NOMO-1 treated with DMSO at 0.1 percent for 48 hours (cell line): ENCODE measurements around the gene RGS17.
"Not testable (repeated sequence)": the region's sequence is repeated elsewhere in the genome, so short reads cannot be mapped to it uniquely, and the experiment has no call there.

ENCODE experiments used
- DNase-seq: peaks from one replicate; lab custom pipeline; 2025; ENCODE audit not compliant: unreplicated experiment; lab: John Stamatoyannopoulos, UW

Gene RGS17, protein sequence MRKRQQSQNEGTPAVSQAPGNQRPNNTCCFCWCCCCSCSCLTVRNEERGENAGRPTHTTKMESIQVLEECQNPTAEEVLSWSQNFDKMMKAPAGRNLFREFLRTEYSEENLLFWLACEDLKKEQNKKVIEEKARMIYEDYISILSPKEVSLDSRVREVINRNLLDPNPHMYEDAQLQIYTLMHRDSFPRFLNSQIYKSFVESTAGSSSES

DNA sequence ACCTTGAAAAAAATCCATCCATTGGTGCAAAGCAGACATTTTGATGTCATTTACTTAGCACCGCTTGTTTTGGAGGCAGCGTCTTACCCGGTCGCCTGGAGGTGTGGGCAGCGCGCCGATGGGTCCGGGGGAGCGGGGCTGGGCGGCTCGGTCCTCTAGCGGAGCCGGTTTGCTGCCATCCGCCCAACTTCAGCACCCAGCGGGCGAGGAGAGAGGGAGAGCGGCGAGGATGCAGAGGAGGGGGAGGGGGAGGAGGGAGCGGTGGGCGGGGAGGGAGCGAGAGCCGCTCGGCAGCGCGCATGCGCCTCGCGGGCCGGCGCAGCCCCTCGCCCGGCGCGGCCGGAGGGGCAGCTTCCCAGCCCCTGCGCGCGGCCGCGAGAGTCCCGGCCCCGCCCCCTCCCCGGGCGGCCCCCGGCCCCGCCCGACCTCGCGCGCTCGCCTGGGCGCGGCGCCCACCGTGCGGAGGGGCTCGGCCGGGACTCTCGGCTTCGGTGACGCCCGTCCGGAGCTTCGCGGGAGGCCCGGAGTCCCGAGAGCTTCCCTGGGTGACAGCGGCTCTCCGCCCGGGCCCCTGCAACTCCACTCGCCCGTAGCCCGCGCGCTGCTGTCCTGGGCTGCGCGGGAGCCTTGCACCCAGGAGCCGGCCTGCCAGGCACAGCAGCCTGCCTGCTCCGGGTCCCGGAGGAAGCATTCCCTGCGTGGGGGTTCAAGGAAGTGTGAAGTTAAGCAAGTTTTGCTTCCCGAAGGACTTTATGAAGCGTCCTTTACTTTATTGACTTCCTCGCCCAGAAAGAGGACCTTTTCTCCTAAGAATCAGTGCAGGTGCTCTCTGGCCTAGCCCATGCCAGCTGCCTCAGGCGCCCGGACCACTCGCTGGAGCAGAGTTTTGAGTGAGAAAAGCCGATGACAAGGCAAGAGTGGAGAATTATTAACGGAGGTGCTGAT lies at the start of gene RGS17:
Gene RGS17, minus strand, starts transcription at position 246 of the 945 bp plus-strand sequence. CDS start 87,264 bp downstream, outside the sequence.
- no peak for DNase-seq

DNA sequence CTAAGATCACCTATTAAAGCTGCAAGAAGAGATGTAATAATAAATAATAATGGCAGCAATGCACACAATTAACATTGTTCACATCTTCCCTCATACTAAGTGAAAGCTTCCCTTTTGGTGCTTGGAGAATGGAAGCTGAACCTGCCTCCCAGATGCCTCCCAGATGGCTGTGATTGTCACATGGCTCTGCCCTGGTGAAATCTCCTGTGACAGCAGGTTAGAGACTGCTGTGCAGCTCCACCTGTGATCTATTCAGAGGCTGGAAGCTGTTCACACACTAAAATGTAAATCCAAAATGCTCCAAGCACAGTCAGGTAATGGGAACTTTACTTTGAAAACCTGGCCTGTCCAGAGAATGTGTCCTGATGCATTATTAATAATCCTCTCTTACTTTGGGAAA lies 41.7 kb upstream of the RGS17 start:
- no peak for DNase-seq

DNA sequence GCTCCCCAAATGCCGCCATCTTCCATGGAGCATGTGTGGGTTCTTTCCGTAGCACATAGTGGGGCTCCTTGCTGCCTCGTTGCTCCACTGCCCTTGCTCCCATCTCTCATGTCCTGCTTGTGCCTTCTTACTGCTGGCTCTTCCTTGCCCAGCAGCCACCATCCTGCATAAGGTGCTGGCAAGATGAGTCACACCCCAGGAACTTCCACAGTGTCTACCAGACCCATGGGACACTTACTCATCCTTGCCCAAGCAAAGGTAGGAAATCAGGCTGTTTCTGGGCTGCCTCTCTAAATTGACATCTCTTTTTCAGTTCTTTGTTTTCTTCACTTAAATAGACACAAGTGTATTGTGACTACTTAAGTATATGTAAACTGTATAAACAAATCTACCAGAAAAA lies 39.4 kb upstream of the RGS17 start:
- DNase-seq = no peak

DNA sequence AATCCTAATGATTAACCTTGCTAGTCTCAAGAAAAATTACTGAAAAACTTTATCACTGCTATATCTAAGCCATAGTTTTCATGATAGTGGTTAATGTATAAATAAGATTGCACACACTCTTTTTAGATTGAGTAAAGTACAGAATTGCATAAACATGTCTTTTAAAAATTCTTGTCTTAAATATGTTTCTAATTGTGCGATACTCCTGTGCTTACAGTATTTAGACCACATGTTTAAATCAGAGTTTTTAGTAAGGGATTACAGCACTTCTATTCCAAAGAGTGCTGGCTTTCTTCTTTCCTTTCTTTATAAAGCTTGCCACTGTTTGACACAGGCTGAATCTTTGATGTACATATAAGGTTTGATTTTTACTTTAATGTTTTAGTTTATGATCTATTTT lies 36.8 kb upstream of the RGS17 start:
- no peak for DNase-seq

DNA sequence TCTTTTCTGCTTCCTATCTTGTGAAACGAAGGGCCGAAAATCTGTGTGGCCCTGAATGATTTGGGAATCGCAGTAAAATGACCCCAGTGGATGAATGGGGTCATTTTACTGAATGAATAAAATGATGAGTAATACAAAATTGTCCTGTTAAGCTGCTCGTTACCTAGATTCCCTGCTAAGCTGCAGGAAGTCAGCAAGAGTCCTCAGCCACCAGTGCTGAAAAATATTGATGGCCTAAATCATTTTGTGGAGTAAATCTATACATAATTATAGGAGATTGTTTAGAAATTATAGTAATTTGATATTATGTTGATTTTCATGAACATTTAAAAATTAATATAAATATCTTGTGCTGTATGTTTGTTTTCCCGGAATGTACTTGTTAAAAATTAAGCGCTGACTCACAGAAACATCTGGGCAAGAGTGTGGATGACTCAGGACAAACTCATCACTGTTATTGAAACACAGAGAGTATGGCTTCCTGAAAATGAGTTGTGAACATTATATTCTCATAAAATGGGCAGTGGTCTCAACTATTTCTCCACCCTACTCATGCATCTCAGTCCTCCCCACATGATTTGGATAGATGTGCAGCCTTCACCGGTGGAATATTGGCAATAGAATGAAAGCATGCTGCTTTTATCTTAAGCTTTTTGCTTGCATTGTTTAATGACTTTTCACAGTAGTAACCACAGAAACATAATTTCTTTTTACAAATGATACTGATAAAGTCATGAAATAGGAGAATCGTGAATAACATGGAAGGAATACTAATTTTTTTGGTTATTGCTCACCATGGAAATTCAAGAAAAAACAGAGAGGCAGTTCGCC lies 36.2 kb upstream of the RGS17 start:
- DNase-seq = no peak

DNA sequence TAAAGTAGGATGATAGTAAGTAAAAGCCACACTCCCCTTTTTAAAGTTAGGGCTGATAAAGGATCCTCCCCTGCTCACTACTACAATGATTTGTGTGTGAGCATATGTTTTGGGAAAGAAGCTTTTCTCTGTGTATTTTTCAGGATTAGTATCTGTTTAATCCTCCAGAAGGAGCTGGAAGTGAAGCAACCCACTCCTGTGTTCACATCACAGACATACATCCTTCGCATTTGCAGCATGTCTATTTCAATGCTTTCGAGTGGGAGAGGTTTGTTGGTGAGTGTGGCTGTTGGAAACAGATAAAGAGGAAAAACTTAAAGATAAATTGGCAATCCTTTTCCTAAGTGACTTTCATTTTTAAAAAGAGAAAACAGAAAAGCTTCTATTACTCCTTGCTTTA lies 31.6 kb upstream of the RGS17 start:
- no peak for DNase-seq

DNA sequence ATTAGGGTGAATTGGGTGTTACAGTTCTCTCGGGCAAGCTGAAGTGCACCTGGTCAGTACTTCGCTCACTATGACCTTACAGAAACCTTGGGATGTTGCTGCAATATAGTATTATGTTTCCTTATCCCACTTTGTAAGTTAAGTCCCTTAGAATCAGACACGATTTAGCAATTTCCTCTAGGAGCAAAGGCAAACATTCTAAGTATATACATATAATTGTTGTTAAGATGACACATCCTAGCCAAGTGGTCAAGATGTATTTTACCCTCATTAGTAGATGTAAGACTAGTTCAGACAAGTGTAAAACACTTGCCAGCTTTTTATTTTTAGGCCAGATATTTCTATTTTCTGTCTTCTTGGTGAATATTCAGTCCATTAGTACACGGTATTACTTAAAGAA lies 31.1 kb upstream of the RGS17 start:
- DNase-seq = no peak

DNA sequence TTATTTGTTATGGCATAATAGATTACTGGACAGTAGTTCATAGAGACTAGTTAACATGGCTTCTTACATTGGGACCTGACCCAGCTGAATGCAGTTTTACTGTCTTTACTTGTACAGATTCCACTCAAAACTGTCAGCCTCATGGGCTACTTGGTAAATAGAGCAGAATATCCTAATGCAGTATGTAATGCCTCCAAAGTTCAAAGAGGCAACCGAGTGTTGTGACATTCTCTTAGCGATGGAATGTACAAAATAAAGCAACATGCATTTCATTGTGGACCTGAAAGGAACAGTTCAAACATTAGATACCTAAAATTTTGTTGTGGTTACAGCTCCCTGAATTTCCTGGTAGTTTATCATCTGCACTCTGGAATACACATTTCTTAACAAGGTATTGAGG lies 29.1 kb upstream of the RGS17 start:
- no peak for DNase-seq

DNA sequence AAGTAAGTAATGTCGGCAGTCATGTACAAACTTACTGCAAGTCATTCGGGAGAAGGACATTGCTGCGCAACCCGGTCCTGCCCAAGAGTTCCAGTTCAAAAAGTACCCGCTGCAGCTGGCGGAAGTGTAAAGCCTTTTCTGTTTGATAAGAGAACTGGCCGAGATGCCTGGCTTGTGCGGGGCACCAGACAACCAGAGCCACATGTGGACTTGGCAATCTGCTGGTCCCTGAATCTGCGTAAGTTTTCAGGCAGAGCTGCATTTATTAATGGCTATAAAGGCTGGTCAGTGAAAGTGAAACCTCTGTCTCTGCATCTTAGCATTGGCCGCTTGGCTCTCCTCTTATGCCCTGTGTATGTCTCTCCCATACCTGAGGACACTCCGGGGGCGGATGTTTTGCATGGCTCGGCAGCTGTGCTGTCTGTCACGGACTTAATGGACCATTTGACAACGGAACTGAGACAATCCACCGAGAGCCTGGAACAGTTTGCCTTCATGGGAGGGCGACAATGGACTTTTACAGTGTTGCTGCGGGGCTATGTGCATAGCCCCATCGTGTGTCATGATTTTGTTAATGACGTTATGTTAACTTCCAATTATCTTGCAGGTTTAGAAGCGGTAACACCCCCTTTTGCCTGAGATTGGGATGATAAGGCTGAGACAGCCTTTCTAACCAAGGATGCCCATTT lies 19.8 kb upstream of the RGS17 start:
- DNase-seq = no peak

DNA sequence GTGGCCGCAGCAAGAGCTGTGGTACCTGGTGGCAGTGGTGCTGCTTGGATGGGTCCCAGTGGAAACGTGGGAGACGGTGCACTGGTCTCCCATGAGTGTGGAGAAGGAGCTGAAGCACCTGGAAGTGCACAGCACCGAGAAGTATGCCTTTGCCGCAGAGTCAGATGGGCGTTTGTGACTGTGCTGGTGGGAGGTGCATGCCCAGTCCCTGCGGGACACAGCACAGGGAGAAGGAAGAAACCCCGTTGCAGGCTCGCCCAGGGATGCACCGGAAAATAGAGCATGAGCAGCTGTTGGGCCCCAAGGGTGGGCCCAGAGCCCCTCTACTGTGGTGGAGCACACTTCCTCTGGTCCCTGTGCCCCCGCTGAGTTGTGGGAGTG lies 19.3 kb upstream of the RGS17 start:
- no peak for DNase-seq

DNA sequence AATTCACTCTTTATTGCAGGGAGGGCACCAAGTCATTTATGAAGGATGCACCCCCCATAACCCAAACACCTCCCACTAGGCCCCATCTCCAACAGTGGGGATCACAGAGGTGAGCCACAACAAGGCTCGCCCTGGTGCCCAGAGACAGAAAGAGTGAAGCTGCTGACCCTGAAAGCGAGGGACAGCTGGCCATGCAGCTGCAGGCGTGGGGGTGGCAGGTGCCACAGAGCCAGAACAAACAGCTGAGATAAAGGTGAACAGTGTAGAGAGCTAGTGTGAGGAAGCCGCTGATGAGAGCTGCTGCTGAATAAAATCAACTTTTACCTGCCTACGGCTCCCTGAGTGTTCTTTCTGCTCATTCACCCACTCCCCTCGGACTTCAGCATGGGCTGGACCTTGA lies 18.8 kb upstream of the RGS17 start:
- DNase-seq = no peak

DNA sequence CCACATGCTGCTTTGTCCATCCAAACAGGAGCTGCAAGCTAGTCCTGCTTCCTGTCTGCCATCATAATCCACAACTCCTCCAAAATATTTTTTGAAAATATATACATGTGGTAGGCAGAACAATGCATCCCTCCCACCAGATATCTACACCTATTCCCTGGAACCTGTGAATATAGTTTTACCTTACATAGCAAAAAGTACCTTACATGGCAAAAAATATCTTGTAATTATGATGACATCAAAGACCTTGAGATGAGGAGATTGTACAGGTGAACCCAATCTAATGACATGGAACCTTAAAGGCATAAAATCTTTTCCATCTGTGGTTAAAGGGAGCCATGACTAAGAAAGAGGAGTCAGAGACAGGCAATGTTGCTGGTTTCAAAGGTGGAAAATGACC lies 15.3 kb upstream of the RGS17 start:
- no peak for DNase-seq

DNA sequence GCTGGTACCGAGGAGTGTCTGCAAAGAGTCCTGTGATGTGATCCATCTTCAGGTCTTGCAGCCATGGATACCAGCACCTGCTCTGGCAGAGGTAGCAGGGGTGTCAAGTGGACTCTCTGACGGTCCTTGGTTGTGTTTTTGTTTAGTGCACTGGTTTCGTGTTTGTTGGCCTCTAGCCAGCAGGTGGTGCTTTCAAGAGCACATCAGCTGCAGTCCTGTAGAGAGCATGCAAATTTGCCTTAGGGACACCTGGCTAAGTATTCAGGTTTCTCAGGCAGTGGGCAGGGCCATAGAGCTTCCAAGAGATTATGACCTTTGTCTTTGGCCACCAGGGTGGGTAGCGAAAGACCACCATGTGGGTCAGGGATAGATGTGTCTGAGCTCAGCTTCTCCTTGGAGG lies 14.5 kb upstream of the RGS17 start:
- DNase-seq = no peak

DNA sequence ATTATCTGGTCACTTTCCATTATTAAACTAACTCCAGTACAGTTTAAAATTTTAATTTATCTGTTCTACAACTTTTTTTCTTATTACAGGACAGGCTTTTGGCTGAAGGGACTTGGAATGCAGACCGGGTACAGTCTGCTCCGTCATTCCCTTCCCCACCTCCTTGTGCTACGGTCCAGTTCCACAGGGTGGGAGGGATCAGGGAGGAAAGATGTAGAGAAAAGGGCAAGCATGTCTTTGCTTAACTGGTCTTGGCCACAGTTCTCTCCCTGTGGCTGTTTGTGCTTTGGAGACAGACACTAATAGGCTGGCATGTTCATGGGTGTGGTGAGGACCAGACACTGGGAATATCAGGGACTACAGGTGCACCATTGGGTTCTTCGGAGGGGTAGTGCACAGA lies 12.1 kb upstream of the RGS17 start:
- DNase-seq = no peak

DNA sequence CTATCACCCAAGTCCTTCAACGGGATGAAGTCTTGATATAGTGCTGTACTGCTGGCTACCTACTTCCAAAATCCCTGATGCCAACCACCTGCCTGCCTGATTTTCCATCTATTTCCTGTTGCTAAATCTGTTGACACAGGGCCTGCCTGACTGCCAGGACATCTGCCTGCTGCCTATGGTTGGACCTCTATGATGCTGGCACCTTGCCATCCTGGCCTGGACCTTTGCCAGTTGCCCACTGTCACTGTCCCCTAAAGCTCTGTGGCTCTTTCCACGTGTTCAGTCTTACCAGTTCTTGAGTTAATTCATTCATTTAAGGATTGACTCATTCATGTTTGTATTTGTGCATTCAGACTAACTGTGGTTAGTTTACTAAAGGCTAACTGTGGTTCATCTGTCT lies 9.2 kb upstream of the RGS17 start:
- DNase-seq = no peak

DNA sequence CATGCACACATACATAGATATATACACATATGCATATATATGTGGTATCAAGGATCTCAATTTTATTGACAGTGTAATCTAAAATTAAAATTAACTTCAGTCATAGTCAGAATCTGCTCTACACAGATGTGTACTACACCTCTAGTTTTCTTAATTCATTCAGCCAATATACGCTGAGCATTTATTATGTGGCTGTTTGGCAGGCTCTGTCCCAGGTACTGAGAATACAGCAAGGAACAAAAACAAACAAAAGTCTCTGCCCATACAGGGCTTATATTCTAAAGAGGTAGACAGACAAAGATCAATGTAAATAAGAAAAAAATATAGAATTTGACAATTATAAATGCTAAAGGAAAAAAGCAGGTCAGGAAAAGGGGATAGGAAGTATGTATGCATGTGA lies 7.8 kb upstream of the RGS17 start:
- no peak for DNase-seq

DNA sequence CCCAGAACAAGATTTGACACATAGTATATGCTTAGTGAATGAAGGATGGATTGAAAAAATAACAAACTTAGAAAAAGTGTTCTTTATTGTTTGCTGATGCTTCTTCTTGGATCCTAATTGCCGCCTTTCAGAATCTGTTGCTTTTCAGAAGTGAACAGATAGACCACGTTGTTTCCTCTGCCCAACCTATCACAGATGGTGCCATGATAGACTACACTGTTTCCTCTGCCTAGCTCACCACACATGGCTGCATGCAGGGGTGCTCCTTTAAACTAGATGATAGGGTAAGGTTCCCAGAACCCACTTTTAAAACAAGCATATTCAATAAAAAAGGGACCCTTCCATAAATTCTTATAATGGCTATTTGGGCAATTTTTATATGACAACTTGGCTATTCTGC lies 4.6 kb upstream of the RGS17 start:
- no peak for DNase-seq

DNA sequence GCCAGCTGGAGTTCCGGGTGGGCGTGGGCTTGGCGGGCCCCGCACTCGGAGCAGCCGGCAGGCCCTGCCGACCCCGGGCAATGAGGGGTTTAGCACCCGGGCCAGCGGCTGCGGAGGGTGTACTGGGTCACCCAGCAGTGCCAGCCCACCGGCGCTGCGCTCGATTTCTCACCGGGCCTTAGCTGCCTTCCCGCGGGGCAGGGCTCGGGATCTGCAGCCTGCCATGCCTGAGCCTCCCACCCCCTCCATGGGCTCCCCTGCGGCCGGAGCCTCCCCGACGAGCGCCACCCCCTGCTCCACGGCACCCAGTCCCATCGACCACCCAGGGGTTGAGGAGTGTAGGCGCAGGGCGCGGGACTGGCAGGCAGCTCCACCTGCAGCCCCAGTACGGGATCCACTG lies 2.6 kb upstream of the RGS17 start:
- not testable (repeated sequence) for DNase-seq

DNA sequence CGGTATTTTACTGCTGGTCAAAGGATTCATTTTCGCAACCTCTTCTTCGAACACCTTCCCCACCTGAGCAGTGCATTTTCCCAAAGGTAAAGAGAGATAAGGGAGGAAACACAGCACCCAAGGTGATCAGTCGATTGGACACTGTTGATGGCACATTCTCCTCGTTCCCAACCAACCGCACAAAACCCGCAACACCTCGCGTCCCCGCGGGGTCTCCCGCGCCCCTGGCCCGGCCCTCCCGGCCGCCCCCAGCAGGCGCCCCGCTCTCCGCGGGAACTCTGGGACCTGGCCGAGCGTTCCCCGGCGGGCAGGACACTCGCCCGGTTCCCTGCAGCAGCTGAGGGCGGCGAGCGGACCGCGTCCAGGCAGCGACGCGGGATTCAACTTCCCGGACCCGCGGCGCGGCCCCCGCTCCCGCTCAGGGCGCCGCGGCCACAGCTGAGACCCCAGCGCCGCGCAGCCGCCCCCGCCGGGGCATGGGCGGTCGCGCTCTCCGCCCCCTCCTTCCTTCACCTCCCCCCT lies 506 bp downstream of the RGS17 start:
- DNase-seq = no peak

DNA sequence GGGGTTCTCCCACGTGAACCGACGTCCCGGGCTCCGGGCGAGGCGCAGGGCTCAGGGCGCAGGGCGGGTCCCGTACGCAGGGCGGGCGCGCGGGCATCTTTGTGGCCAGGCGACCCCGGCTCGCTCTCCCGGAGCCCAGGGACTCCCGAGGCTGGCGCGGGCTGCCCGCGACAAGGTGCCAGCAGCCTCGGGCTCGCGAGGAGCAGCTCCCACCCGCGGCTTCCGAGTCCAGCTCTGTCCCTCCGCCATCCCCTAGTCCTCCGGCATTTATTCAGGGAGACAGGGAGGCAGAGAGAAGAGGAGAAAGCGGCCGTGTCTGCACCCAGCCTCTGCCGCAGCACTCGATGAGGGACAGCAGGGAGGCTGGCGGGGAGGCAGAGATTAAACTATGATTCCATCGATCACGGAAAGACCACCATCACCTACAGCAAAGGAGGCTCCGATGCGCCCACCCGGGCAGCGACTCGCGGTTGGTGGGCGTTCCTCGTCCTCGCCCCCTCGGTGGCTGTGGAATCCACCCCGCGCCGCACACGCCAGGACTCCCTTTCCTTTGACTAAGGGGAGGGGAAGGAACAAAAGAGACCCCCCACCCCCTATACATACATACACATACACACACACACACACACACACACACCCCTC lies 1.1 kb downstream of the RGS17 start:
- DNase-seq = no peak
